Adrenal gland (tissue), 12 donors: ENCODE measurements around the gene RASEF. TPM values are rescaled to one million over a fixed set of nuclear protein-coding genes. Genes with fewer than 3 reads are reported as not detected.

Experiments
- DNase-seq, 7 donors: peaks; one replicate each; pipeline ENCODE4 v3.0.0-alpha.2; 2019 to 2020
- H3K27ac ChIP-seq, 5 donors: fragments of 200-600 bp; sonication (generic) in 4 of 5; 1 replicate in 3 of 5; 2 replicates in 2 of 5; pipeline versions ENCODE4 v1.5.1 to v1.8.0; 2016 to 2020; ENCODE audit warnings: mild to moderate bottlenecking in 1 of 5
- H3K27me3 ChIP-seq: fragments of 200-600 bp; 2 replicates; pipeline ENCODE4 v1.8.0; 2021
- H3K36me3 ChIP-seq, 2 donors: fragments of 200-600 bp; replicated peaks in 1 of 2; 1 replicate in 1 of 2; 2 replicates in 1 of 2; pipeline versions ENCODE4 v1.5.1 to v1.8.0; 2018 to 2022
- H3K4me1 ChIP-seq, 2 donors: fragments of 200-600 bp; replicated peaks in 1 of 2; 1 replicate in 1 of 2; 2 replicates in 1 of 2; pipeline versions ENCODE4 v1.5.1 to v1.8.0; 2018 to 2021
- H3K4me3 ChIP-seq, 4 donors: fragments of 200-600 bp; sonication (generic) in 3 of 4; one replicate each; pipeline ENCODE4 v1.5.1; 2016 to 2018
- H3K9me3 ChIP-seq, 3 donors: fragments of 200-600 bp; sonication (generic) in 1 of 3; replicated peaks in 1 of 3; 1 replicate in 2 of 3; 2 replicates in 1 of 3; pipeline versions ENCODE4 v1.5.1 to v1.8.0; 2016 to 2021
- POLR2A ChIP-seq, 2 donors: fragments of 450-650 bp; IDR thresholded peaks; one replicate each; pipeline ENCODE4 v1.6.1; 2017; ENCODE audit warnings: antibody characterized with exemption in 2 of 2, mild to moderate bottlenecking in 2 of 2, moderate library complexity in 1 of 2
- WGBS, 4 donors: extraction: QIAGEN DNeasy Blood & Tissue Kit in 2 of 4; methylation state at CpG; one replicate each; pipeline versions ENCODE4 v1.1.5 to v1.1.7; 2013 to 2017; 5-methylcytosine and 5-hydroxymethylcytosine counted together
- intact Hi-C, 2 donors: fragments of 100-400 bp; cut with DNase I; formaldehyde crosslinking; loops; one replicate each; pipeline versions ENCODE4 v1.14.1 to v1.15.0; 2022 to 2023
- polyA plus RNA-seq, 3 donors: library from polyadenylated mRNA; stranded (reverse); fragments of 200-250 nt in 2 of 3; fragments of 350-450 nt in 1 of 3; fragmentation: Illumina TruSeq in 1 of 3; extraction: RNeasy Lipid Tissue Mini Kit (QIAGEN cat#74804) in 1 of 3; gene quantifications; one replicate each; pipeline ENCODE4 v1.2.3, GENCODE V29; 2013 to 2014
- total RNA-seq, 9 donors: library from RNA; depleted of rRNA in 4 of 9; stranded (reverse); fragments of >200 nt in 4 of 9; fragments of 120-200 nt in 1 of 9; fragmentation: NEBNext Ultra II Directional in 1 of 9; extraction: Animal tissue kit (Norgen Biotek cat#: 25700) in 1 of 9; gene quantifications; one replicate each; pipeline versions ENCODE4 v1.1.0 to v1.2.4, GENCODE V29; 2013 to 2023
- TF ChIP-seq, protein P1 (sequence below), 6 experiments: fragments of 450-650 bp in 4 of 6; fragments of 200-600 bp in 2 of 6; sonication (generic) in 1 of 6; IDR thresholded peaks; 1 replicate in 5 of 6; 2 replicates in 1 of 6; pipeline versions ENCODE4 v1.5.1 to v1.8.0; 2016 to 2021; ENCODE audit warnings: antibody characterized with exemption in 6 of 6, mild to moderate bottlenecking in 2 of 6, moderate library complexity in 1 of 6
- donor health status: healthy with polysubstance abuse.
- donor health status: Bipolar disorder and iron deficiency.
- donor health status: DM: yes; HTN: yes; CAD: no.
- donor health status: DM: no; HTN: no; CAD: no.
- donor health status: DM: no; HTN: no; CAD: no.
- donor health status: DM: yes; HTN: yes; CAD: no.

RASEF gene
- total and polyA plus RNA-seq, 12 donors: 0.06 to 1.1 (median 0.29) TPM

DNA sequence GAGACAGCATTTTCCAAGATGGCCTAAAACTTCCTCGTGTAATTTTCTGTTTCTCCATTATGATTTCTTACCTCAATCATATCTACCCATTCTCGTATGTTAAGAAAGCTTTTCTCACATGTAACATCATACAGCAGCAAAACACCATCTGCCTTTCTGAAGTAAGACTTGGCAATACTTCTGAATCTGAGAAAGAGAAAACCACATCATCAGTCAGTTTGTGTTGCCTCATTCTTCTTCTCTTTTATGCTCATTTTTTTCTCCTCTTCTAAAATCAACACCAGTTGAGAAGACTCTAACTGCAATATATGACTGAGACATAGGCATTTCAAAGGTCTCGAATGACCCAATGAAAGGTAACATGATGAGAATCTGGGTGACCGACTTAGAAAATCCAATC is 66.0 kb downstream of the RASEF start:
- H3K9me3 ChIP-seq: no peaks in the 10 kb centered on the region
- H3K36me3 ChIP-seq: no peaks in the 10 kb centered on the region
- no peak overlapping the region for H3K27ac ChIP-seq
- H3K4me3 ChIP-seq: no peak overlapping the region
- H3K27me3 ChIP-seq: no peaks in the 10 kb centered on the region
- intact Hi-C loops: no loop called here
- TF ChIP-seq, protein P1, sequence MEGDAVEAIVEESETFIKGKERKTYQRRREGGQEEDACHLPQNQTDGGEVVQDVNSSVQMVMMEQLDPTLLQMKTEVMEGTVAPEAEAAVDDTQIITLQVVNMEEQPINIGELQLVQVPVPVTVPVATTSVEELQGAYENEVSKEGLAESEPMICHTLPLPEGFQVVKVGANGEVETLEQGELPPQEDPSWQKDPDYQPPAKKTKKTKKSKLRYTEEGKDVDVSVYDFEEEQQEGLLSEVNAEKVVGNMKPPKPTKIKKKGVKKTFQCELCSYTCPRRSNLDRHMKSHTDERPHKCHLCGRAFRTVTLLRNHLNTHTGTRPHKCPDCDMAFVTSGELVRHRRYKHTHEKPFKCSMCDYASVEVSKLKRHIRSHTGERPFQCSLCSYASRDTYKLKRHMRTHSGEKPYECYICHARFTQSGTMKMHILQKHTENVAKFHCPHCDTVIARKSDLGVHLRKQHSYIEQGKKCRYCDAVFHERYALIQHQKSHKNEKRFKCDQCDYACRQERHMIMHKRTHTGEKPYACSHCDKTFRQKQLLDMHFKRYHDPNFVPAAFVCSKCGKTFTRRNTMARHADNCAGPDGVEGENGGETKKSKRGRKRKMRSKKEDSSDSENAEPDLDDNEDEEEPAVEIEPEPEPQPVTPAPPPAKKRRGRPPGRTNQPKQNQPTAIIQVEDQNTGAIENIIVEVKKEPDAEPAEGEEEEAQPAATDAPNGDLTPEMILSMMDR (IDR thresholded peaks at IDR 0.05): no peak
- no peak for TF ChIP-seq POLR2A (IDR thresholded peaks at IDR 0.05)
- WGBS, 4 donors: 79 to 88% (median 82%) methylated on average over 4 of the region's 4 CpGs
- DNase-seq: no peak
- H3K4me1 ChIP-seq: no peaks in the 10 kb centered on the region

DNA sequence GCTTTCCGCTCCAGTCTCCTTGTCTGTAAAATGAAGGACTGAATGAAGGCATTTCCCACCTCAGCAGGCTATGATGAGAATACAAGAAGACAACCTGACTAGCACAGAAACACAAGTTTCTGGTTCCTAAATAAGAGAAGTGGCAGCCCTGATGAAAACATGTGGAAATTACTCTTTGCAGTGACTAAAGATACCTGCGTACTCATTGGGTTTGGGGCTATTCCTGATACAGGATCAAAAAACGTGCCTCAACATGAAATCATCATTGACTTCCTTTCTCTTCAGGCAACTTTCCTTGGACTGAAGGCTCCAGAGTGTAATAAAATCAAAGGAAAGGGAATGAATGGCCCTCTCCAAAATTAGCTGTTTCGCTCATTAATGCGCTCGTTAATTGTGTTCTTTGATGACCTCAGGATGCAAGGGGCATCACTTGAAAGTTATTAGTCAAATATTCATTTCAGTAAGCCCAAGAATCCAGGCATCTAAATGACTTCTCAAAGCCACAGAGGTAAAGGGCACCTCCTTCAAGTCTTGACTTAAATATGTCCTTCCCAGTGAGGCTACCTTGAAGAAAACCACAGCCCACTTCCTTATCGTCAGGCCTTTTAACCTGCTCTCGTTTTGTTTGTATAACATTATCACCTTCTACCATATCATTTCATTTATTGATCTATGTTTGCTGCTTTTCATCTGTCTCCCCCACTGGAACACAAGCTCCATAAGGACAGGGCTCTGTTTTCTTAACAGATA is 68.9 kb downstream of the RASEF start:
- TF ChIP-seq, protein P1 (IDR thresholded peaks at IDR 0.05): no peak
- no peak for TF ChIP-seq POLR2A (IDR thresholded peaks at IDR 0.05)
- Histone ChIP-seq H3K4me1 (no peaks in the 10 kb centered on the region), H3K36me3 (no peaks in the 10 kb centered on the region), H3K9me3 (no peaks in the 10 kb centered on the region), H3K27me3 (no peaks in the 10 kb centered on the region), H3K4me3 (no peak overlapping the region), H3K27ac (no peak overlapping the region)
- intact Hi-C loops: no loop called here
- DNase-seq: no peak
- WGBS, 4 donors: 85 to 90% (median 86%) methylated on average over 8 of the region's 8 CpGs

DNA sequence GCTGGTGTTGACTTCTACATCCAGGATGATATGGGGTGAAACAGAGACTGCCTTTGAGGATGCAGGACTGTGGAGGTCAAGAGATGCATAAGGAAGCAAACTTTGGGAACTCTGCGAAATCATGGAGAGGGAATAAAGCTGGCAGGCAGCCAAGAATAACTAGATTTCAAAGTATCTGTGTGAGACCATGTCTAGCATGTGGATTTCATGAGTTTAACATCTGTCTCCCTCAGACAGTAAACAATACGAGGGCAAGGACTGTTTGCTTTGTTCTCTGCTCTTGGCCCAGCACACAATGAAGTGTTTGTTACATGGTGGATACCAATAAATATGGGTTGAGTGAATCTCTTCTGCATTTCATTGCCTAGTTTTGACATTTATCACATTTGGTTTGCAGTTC is 71.3 kb downstream of the RASEF start:
- intact Hi-C loops: no loop called here
- H3K4me1 ChIP-seq: no peaks in the 10 kb centered on the region
- H3K27ac ChIP-seq: no peak overlapping the region
- no peaks in the 10 kb centered on the region for H3K27me3 ChIP-seq
- no peak for DNase-seq
- TF ChIP-seq, protein P1 (IDR thresholded peaks at IDR 0.05): no peak
- TF ChIP-seq POLR2A (IDR thresholded peaks at IDR 0.05): no peak
- H3K4me3 ChIP-seq: no peak overlapping the region
- H3K36me3 ChIP-seq: no peaks in the 10 kb centered on the region
- H3K9me3 ChIP-seq: no peaks in the 10 kb centered on the region
- 56 to 69% (median 66%) methylated on average over 2 of the region's 2 CpGs for WGBS, 4 donors

DNA sequence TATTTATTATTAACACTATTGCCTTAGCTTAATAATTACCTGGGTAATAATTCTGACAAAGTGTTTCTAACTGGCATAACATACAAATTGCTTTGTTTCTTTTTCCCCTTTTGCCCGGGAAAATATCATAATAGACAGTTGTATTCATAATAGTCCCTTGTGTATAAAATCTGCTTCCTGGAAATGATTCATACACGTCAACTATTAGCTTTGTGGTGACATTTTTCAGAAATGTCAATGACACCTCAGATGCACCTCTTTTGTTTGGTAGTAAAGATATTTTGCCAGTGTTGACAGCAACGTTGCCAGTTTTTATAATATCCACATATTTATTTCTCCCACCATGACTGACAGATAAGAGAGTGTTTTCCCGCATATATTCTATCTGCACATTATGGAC is 73.0 kb downstream of the RASEF start:
- intact Hi-C loops: no loop called here
- no peak for TF ChIP-seq POLR2A (IDR thresholded peaks at IDR 0.05)
- TF ChIP-seq, protein P1 (IDR thresholded peaks at IDR 0.05): no peak
- Histone ChIP-seq H3K27me3 (no peaks in the 10 kb centered on the region), H3K27ac (no peak overlapping the region), H3K4me1 (no peaks in the 10 kb centered on the region), H3K4me3 (no peak overlapping the region), H3K9me3 (no peaks in the 10 kb centered on the region), H3K36me3 (no peaks in the 10 kb centered on the region)
- 63 to 77% (median 70%) methylated on average over 4 of the region's 4 CpGs for WGBS, 4 donors
- no peak for DNase-seq
